ENCODE measurements around the gene TUBGCP6.

- TF ChIP-seq, protein P1, sequence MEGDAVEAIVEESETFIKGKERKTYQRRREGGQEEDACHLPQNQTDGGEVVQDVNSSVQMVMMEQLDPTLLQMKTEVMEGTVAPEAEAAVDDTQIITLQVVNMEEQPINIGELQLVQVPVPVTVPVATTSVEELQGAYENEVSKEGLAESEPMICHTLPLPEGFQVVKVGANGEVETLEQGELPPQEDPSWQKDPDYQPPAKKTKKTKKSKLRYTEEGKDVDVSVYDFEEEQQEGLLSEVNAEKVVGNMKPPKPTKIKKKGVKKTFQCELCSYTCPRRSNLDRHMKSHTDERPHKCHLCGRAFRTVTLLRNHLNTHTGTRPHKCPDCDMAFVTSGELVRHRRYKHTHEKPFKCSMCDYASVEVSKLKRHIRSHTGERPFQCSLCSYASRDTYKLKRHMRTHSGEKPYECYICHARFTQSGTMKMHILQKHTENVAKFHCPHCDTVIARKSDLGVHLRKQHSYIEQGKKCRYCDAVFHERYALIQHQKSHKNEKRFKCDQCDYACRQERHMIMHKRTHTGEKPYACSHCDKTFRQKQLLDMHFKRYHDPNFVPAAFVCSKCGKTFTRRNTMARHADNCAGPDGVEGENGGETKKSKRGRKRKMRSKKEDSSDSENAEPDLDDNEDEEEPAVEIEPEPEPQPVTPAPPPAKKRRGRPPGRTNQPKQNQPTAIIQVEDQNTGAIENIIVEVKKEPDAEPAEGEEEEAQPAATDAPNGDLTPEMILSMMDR (IDR thresholded peaks at IDR 0.05; ENCODE audit: low read depth, low read length), result no peak
- TF ChIP-seq POLR2A (IDR thresholded peaks at IDR 0.05; ENCODE audit: extremely low read depth, insufficient read length) (no peak), MYC (IDR thresholded peaks at IDR 0.05; ENCODE audit: low read depth, low read length) (no peak)
These were observed 9.1 kb upstream of the TUBGCP6 start for GRCh38 chr22:50253941-50254340.
